Measurements from ENCODE around the gene KIF5B. TPM values are rescaled to one million over a fixed set of nuclear protein-coding genes. Genes with fewer than 3 reads are reported as not detected.

The KIF5B gene
- total and polyA plus RNA-seq, 2 experiments from 2014 or later, result 49.4 to 90.3 TPM

DNA sequence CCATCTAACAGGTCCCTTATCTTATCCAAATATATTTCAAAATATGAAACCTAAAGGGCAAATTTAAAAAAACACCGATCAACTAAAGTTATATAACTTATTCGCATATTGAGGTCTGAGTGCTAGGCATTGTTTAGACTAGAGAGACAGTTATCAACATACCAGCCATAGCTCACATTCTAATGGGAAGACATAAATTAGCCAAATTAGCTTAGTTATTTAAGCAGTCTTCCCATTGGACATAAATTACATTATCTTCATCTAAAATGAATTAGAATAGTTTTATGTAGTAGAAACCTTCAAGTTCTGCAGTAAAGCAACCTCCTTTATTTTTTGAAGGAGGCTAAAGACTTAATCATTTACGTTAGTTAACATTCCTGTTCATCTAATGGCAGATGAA, 17.4 kb downstream of the KIF5B start:
- Histone ChIP-seq H3K4me1 (ENCODE audit: low read depth) (peaks cover 24% of the 10 kb centered on the region), H3K36me3 (peaks cover 56% of the 10 kb centered on the region), H3K27ac (peak overlapping the region; percentile 79), H3K4me3 (no peak overlapping the region), H3K27me3 (no peaks in the 10 kb centered on the region), H3K9me3 (ENCODE audit: low read depth) (no peaks in the 10 kb centered on the region)
- no peak for DNase-seq (ENCODE audit: low read depth in 1 of 2, low spot score in 1 of 2)
- TF ChIP-seq, protein P1, sequence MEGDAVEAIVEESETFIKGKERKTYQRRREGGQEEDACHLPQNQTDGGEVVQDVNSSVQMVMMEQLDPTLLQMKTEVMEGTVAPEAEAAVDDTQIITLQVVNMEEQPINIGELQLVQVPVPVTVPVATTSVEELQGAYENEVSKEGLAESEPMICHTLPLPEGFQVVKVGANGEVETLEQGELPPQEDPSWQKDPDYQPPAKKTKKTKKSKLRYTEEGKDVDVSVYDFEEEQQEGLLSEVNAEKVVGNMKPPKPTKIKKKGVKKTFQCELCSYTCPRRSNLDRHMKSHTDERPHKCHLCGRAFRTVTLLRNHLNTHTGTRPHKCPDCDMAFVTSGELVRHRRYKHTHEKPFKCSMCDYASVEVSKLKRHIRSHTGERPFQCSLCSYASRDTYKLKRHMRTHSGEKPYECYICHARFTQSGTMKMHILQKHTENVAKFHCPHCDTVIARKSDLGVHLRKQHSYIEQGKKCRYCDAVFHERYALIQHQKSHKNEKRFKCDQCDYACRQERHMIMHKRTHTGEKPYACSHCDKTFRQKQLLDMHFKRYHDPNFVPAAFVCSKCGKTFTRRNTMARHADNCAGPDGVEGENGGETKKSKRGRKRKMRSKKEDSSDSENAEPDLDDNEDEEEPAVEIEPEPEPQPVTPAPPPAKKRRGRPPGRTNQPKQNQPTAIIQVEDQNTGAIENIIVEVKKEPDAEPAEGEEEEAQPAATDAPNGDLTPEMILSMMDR (IDR thresholded peaks at IDR 0.05; ENCODE audit: low read depth, low read length), result no peak

DNA sequence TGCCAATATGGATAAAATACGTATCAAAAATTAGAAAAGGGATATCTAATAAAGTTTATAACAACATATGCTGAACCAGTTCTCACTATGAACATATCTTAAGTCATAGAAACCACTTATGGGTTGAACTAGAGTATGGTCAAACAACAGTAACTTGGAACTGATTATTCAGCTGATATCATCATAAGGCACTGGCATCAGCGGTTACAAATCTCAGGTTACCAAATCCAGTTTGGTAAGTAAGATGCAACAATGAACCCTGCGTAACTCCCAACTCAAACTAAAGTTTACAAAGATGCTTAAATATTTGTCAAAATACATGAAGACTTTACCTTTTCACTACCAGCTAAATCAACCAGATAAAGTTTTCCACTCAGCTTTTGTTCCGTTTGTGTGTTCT, 19.3 kb downstream of the KIF5B start:
- Histone ChIP-seq H3K9me3 (ENCODE audit: low read depth) (no peaks in the 10 kb centered on the region), H3K27me3 (no peaks in the 10 kb centered on the region), H3K36me3 (peaks cover 70% of the 10 kb centered on the region), H3K4me3 (no peak overlapping the region), H3K4me1 (ENCODE audit: low read depth) (peaks cover 24% of the 10 kb centered on the region), H3K27ac (no peak overlapping the region)
- TF ChIP-seq, protein P1 (IDR thresholded peaks at IDR 0.05; ENCODE audit: low read depth, low read length), result no peak
- no peak for DNase-seq (ENCODE audit: low read depth in 1 of 2, low spot score in 1 of 2)

DNA sequence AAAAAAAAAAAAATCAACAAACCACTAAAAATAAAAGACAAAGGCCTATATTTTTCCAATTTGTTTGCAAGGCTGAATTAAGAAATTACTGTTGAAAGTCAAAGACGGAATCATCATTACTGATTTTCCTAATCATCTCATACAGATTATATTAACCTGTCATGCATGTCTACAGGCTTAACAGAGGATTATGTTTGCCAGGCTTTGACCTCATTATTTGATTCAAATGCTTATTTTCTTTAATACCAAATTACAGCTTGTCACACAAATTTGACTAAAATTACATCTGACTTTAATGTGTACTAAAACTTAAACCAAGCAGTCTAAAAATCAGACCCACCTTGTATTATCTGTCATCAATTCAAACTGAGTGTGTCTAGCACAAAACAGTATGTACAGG, 21.2 kb downstream of the KIF5B start:
- Histone ChIP-seq H3K9me3 (ENCODE audit: low read depth) (no peaks in the 10 kb centered on the region), H3K4me3 (no peak overlapping the region), H3K27me3 (no peaks in the 10 kb centered on the region), H3K4me1 (ENCODE audit: low read depth) (peaks cover 18% of the 10 kb centered on the region), H3K27ac (no peak overlapping the region), H3K36me3 (peaks cover 85% of the 10 kb centered on the region)
- no peak for DNase-seq (ENCODE audit: low read depth in 1 of 2, low spot score in 1 of 2)
- TF ChIP-seq, protein P1 (IDR thresholded peaks at IDR 0.05; ENCODE audit: low read depth, low read length), result no peak

DNA sequence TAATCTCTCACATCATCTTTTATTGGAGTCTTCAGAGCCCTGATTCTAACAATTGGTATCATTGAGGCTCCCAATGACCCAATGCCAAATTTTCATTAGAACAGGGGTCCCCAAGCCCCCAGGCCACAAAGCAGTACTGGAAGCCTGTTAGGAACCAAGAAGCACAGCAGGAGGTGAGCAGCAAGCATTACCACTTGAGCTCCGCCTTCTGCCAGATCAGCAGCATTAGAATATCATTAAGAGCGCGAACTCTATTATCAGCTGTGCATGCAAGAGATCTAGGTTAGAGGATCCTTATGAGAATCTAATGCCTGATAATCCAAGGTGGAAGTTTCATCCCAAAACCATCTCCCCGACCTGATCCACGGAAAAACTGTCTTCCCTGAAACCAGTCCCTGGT, 23.1 kb downstream of the KIF5B start:
- Histone ChIP-seq H3K27me3 (no peaks in the 10 kb centered on the region), H3K27ac (no peak overlapping the region), H3K9me3 (ENCODE audit: low read depth) (no peaks in the 10 kb centered on the region), H3K36me3 (peaks cover 90% of the 10 kb centered on the region), H3K4me3 (no peak overlapping the region), H3K4me1 (ENCODE audit: low read depth) (no peaks in the 10 kb centered on the region)
- TF ChIP-seq, protein P1 (IDR thresholded peaks at IDR 0.05; ENCODE audit: low read depth, low read length), result no peak
- DNase-seq (ENCODE audit: low read depth in 1 of 2, low spot score in 1 of 2), result no peak

DNA sequence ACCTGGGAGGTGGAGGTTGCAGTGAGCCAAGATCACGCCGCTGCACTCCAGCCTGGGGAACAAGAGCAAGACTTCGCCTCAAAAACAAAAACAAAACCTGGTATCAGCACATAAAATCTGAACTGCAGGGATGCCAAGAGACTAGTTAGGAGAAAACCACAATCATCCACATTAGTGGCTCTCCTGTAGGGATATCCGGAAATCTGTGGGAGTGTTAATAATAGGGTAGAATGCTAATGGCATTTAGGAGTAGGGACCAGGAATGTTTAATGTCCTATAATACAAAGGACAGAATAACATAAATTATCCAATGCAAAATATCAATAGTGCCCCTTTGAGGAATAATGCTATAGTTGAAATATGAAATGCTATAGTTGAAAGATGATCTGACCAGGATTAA, 24.3 kb downstream of the KIF5B start:
- TF ChIP-seq, protein P1 (IDR thresholded peaks at IDR 0.05; ENCODE audit: low read depth, low read length), result no peak
- H3K9me3 ChIP-seq (ENCODE audit: low read depth), result no peaks in the 10 kb centered on the region
- DNase-seq (ENCODE audit: low read depth in 1 of 2, low spot score in 1 of 2), result no peak
- H3K4me1 ChIP-seq (ENCODE audit: low read depth), result no peaks in the 10 kb centered on the region
- no peaks in the 10 kb centered on the region for H3K27me3 ChIP-seq
- H3K4me3 ChIP-seq, result no peak overlapping the region
- H3K36me3 ChIP-seq, result peaks cover 93% of the 10 kb centered on the region
- no peak overlapping the region for H3K27ac ChIP-seq

DNA sequence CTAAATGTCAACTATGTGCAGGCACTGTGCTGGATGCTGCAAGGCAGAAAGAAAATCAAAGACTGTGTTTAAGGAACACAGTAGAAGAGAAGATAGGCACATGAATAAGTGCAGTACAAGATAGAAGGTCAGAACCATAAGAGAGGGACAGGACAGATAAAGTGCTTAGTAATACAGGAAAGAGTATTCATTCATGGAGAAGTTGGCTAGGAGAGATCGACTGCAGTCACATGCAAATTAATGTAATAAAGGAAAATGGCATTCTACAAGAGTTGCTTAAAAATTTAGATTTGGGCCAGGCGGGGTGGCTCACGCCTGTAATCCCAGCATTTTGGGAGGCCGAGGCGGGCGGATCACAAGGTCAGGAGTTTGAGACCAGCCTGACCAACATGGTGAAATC, 24.8 kb downstream of the KIF5B start:
- H3K27ac ChIP-seq, result no peak overlapping the region
- H3K27me3 ChIP-seq, result no peaks in the 10 kb centered on the region
- no peaks in the 10 kb centered on the region for H3K9me3 ChIP-seq (ENCODE audit: low read depth)
- TF ChIP-seq, protein P1 (IDR thresholded peaks at IDR 0.05; ENCODE audit: low read depth, low read length), result no peak
- H3K4me3 ChIP-seq, result no peak overlapping the region
- DNase-seq (ENCODE audit: low read depth in 1 of 2, low spot score in 1 of 2), result no peak
- H3K4me1 ChIP-seq (ENCODE audit: low read depth), result no peaks in the 10 kb centered on the region
- peaks cover 93% of the 10 kb centered on the region for H3K36me3 ChIP-seq
